ENCODE measurements around the gene CNTFR. TPM values are rescaled to one million over a fixed set of nuclear protein-coding genes. Genes with fewer than 3 reads are reported as not detected.

The CNTFR gene
- total RNA-seq, 1 donor from 2014 or later = 7.4 TPM

Other genes with a start within 250 kb of the CNTFR start
- gene MYORG, start 212.8 kb downstream of the CNTFR start, total RNA-seq = 6.9 and 7.3 TPM in 2 replicates
- gene FAM219A, start 131.2 kb downstream of the CNTFR start, total RNA-seq = 59.9 and 63.5 TPM in 2 replicates
- 0.58 and 1.8 TPM in 2 replicates for gene DNAI1, start 130.9 kb downstream of the CNTFR start, total RNA-seq
- gene ENHO, start 66.7 kb downstream of the CNTFR start, total RNA-seq = 0.55 and 1.1 TPM in 2 replicates
- 13.9 TPM in 2 replicates for gene RPP25L, start 22.4 kb upstream of the CNTFR start, total RNA-seq
- gene DCTN3, start 30.8 kb upstream of the CNTFR start, total RNA-seq = 93.0 and 94.8 TPM in 2 replicates
- gene ARID3C, start 39.3 kb upstream of the CNTFR start, total RNA-seq = 0.16 and 0.19 TPM in 2 replicates
- 73.2 and 81.3 TPM in 2 replicates for gene SIGMAR1, start 48.1 kb upstream of the CNTFR start, total RNA-seq
- gene GALT, start 57.0 kb upstream of the CNTFR start, total RNA-seq = 30.7 and 33.1 TPM in 2 replicates
- gene IL11RA, start 62.5 kb upstream of the CNTFR start, total RNA-seq = 22.2 and 28.0 TPM in 2 replicates
- gene CCL27, start 72.9 kb upstream of the CNTFR start, total RNA-seq = 0.52 TPM in 1 of 2 replicates, not detected in the other
- not detected in 2 replicates for gene CCL19, start 101.6 kb upstream of the CNTFR start, total RNA-seq
- gene CCL21, start 120.4 kb upstream of the CNTFR start, total RNA-seq = not detected in 2 replicates

Measured in astrocyte (in vitro differentiated cells and primary cell).